Loucy (cell line): ENCODE data around the gene LTBP4.

ENCODE experiments used
- H2AFZ ChIP-seq: fragments of 200-600 bp; sonication (generic); 2 replicates; pipeline ENCODE4 v1.6.0; 2016; ENCODE audit warnings: antibody characterized with exemption, mild to moderate bottlenecking, low read length, moderate library complexity
- H3F3A ChIP-seq: fragments of 200-600 bp; 2 replicates; pipeline ENCODE4 v1.6.0; 2016; ENCODE audit warnings: antibody characterized with exemption, low read depth, mild to moderate bottlenecking
- H3K27me3 ChIP-seq: fragments of 200-600 bp; sonication (generic); 2 replicates; pipeline ENCODE4 v1.6.1; 2014; ENCODE audit warnings: low read length, mild to moderate bottlenecking; ENCODE audit not compliant: insufficient read depth, poor library complexity, severe bottlenecking
- H3K36me3 ChIP-seq: fragments of 200-600 bp; sonication (generic); 2 replicates; pipeline ENCODE4 v1.6.1; 2016; ENCODE audit warnings: low read length; ENCODE audit not compliant: insufficient read depth
- H3K4me1 ChIP-seq: fragments of 200-600 bp; sonication (generic); 2 replicates; pipeline ENCODE4 v1.5.1; 2014; ENCODE audit warnings: low read length, mild to moderate bottlenecking; ENCODE audit not compliant: insufficient read depth, poor library complexity, severe bottlenecking
- H3K4me2 ChIP-seq: fragments of 200-600 bp; sonication (generic); 2 replicates; pipeline ENCODE4 v1.6.0; 2014; ENCODE audit warnings: antibody characterized with exemption, low read length, low read depth, mild to moderate bottlenecking; ENCODE audit not compliant: poor library complexity, severe bottlenecking
- H3K4me3 ChIP-seq: fragments of 200-600 bp; sonication (generic); 2 replicates; pipeline ENCODE4 v1.5.1; 2014; ENCODE audit warnings: low read length, mild to moderate bottlenecking, mixed read lengths; ENCODE audit not compliant: poor library complexity, severe bottlenecking
- H3K79me2 ChIP-seq: fragments of 200-600 bp; sonication (generic); 2 replicates; pipeline ENCODE4 v1.6.1; 2014; ENCODE audit warnings: low read length; ENCODE audit not compliant: insufficient read depth
- H3K9ac ChIP-seq: fragments of 200-600 bp; sonication (generic); 2 replicates; pipeline ENCODE4 v1.6.0; 2014; ENCODE audit warnings: mild to moderate bottlenecking, low read depth, low read length, moderate library complexity; ENCODE audit not compliant: poor library complexity, severe bottlenecking
- H3K9me2 ChIP-seq: fragments of 200-600 bp; sonication (generic); replicated peaks from 2 replicates; pipeline ENCODE4 v1.6.1; 2016; ENCODE audit warnings: low read depth, low read length, mixed read lengths
- H3K9me3 ChIP-seq: fragments of 200-600 bp; sonication (generic); 2 replicates; pipeline ENCODE4 v1.6.1; 2014; ENCODE audit warnings: mild to moderate bottlenecking, antibody characterized with exemption, low read length, low read depth; ENCODE audit not compliant: insufficient read depth
- H4K20me1 ChIP-seq: fragments of 200-600 bp; sonication (generic); 2 replicates; pipeline ENCODE4 v1.6.0; 2014; ENCODE audit warnings: antibody characterized with exemption, low read length, mild to moderate bottlenecking; ENCODE audit not compliant: insufficient read depth, poor library complexity, severe bottlenecking
- EZH2phosphoT487 ChIP-seq: fragments of 200-600 bp; IDR thresholded peaks from 2 replicates; pipeline ENCODE4 v1.6.1; 2018; ENCODE audit warnings: antibody characterized with exemption, mild to moderate bottlenecking, moderate library complexity, borderline replicate concordance
- TF ChIP-seq, protein P1 (sequence below): fragments of 200-600 bp; sonication (generic); conservative IDR thresholded peaks from 2 replicates; pipeline ENCODE4 v1.5.1; 2014; ENCODE audit warnings: mild to moderate bottlenecking, antibody characterized with exemption, low read length

The LTBP4 gene

DNA sequence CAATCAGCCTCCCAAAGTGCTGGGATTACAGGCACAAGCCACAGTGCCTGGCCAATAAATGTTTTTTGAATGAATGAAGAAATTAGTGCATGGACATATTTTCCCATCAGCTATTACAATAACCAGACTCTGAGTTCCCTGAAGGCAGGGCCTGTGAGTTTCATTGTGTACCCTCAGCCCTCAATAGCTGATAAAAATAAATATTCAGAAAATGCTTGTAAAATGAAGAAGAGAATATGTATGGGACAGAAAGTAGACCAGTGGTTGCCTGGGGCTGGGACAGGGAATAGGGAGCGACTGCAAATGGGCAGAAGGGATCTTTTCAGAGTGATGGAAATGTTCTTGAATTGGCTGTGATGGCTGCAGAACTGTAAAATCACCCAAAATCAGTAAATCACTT, 60.4 kb downstream of the LTBP4 start:
- no peak overlapping the region for H3K4me2 ChIP-seq
- no peaks in the 10 kb centered on the region for H3K9me2 ChIP-seq
- H3K4me3 ChIP-seq, result no peak overlapping the region
- peaks cover 9% of the 10 kb centered on the region for H3K4me1 ChIP-seq
- no peak for TF ChIP-seq EZH2phosphoT487
- TF ChIP-seq, protein P1, sequence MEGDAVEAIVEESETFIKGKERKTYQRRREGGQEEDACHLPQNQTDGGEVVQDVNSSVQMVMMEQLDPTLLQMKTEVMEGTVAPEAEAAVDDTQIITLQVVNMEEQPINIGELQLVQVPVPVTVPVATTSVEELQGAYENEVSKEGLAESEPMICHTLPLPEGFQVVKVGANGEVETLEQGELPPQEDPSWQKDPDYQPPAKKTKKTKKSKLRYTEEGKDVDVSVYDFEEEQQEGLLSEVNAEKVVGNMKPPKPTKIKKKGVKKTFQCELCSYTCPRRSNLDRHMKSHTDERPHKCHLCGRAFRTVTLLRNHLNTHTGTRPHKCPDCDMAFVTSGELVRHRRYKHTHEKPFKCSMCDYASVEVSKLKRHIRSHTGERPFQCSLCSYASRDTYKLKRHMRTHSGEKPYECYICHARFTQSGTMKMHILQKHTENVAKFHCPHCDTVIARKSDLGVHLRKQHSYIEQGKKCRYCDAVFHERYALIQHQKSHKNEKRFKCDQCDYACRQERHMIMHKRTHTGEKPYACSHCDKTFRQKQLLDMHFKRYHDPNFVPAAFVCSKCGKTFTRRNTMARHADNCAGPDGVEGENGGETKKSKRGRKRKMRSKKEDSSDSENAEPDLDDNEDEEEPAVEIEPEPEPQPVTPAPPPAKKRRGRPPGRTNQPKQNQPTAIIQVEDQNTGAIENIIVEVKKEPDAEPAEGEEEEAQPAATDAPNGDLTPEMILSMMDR, result no peak
- H2AFZ ChIP-seq, result no peak overlapping the region
- H3F3A ChIP-seq, result no peaks in the 10 kb centered on the region
- H3K36me3 ChIP-seq, result no peaks in the 10 kb centered on the region
- H4K20me1 ChIP-seq, result no peaks in the 10 kb centered on the region
- H3K27me3 ChIP-seq, result no peaks in the 10 kb centered on the region
- no peak overlapping the region for H3K9ac ChIP-seq
- H3K79me2 ChIP-seq, result no peaks in the 10 kb centered on the region
- H3K9me3 ChIP-seq, result no peaks in the 10 kb centered on the region

DNA sequence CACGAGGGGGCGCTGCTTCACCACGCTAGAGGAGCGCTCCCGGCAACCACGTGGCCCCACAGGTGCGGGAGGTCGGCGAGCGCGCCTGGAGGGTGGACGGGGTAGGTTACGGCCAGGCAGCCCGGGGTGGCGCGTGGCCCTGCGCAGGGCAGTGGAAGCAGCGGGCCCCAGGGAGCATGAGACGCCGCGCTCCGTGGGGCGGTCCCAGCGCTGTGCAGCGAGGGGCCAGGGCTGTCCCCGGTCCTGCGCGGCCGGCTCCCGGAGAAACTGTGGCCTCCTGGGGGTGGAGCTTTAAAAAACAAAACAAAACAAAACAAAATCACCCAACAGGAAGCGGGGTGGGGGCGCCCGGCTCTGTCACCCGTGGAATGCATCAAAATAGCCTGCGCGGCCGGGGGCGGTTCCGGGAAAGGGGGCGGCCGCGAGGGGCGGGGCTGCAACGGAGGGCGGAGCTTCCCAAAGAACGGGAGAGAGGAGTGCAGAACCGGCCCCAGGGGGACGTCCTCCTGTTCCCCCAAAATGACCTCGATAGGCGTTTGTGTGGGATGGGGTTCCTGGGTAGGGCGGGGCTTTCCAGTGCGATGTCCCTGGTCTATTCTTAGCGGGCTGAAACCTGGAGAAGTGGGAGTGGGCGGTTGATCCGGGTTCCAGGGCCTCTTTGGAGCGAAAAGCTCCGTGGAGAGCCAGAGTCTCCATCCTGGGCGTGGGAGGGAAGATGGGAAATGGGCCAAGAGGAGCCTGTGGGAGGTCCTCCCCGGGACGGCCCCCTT, 61.9 kb downstream of the LTBP4 start:
- H3K4me3 ChIP-seq, result peak overlapping the region; percentile 94
- TF ChIP-seq, protein P1, result peak; percentile 79
- no peak for TF ChIP-seq EZH2phosphoT487
- H3K9me2 ChIP-seq, result no peaks in the 10 kb centered on the region
- H3K4me1 ChIP-seq, result peaks cover 9% of the 10 kb centered on the region
- peak overlapping the region; percentile 100 for H2AFZ ChIP-seq
- H3K36me3 ChIP-seq, result no peaks in the 10 kb centered on the region
- H3K27me3 ChIP-seq, result no peaks in the 10 kb centered on the region
- no peaks in the 10 kb centered on the region for H3K9me3 ChIP-seq
- H3K9ac ChIP-seq, result peak overlapping the region; percentile 72
- no peaks in the 10 kb centered on the region for H3K79me2 ChIP-seq
- H4K20me1 ChIP-seq, result no peaks in the 10 kb centered on the region
- no peaks in the 10 kb centered on the region for H3F3A ChIP-seq
- H3K4me2 ChIP-seq, result peak overlapping the region; percentile 94

DNA sequence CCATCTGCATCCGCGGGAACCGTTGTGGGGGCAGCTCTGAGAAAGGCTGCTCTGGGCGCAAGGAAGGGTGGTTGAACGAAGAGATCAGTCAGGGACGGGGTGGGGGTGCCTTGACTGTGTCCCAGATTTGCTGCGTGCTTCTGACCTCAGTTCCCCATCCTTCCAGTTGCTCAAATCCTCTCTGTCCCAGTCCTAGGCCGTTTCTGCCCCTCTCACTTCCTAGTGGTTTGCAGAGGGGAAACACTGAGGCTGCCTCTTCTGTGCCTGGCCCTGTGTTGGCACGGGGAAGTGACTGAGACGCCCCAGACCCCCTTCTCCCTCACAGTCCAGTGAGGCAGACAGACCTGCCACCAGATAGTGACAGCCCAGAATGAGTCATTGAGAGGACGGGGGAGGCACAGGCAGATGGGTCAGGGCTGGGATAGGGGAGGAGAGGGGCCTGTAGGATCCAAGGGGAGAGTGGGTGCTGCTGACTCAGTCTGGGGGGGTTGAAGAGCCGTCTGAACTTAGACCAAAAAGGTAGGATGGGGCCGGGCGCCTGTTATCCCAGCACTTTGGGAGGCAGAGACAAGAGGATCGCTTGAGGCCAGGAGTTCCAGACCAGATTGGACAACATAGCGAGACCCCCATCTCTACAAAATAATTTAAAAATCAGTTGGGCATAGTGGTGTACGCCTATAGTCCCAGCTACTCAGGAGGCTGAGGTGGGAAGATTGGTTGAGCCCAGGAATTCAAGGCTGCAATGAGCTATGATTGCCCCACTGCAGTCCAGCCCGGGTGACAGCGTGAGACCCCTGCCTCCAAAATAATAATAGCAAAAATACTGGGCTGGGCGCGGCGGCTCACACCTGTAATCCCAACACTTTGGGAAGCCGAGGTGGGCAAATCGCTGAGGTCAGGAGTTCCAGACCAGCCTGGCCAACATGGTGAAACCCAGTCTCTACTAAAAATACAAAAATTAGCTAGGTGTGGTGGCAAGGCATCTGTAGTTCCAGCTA, 62.8 kb downstream of the LTBP4 start:
- H4K20me1 ChIP-seq, result no peaks in the 10 kb centered on the region
- H3F3A ChIP-seq, result no peaks in the 10 kb centered on the region
- H3K36me3 ChIP-seq, result no peaks in the 10 kb centered on the region; the same call in 1 of the 2 replicates
- H2AFZ ChIP-seq, result peak overlapping the region; percentile 100
- H3K9ac ChIP-seq, result peak overlapping the region; percentile 72
- H3K4me3 ChIP-seq, result peak overlapping the region; percentile 94
- H3K9me2 ChIP-seq, result no peaks in the 10 kb centered on the region
- H3K27me3 ChIP-seq, result no peaks in the 10 kb centered on the region
- H3K9me3 ChIP-seq, result no peaks in the 10 kb centered on the region
- H3K4me2 ChIP-seq, result peak overlapping the region; percentile 94
- TF ChIP-seq EZH2phosphoT487, result no peak
- TF ChIP-seq, protein P1, result no peak
- H3K79me2 ChIP-seq, result no peaks in the 10 kb centered on the region
- H3K4me1 ChIP-seq, result peaks cover 9% of the 10 kb centered on the region
